DOHH2 (cell line): ENCODE results near the gene WDR7.

Experiments
- H3F3A ChIP-seq: fragments of 200-600 bp; sonication (generic), shearing (Covaris generic); 2 replicates; pipeline ENCODE4 v1.6.0; 2016; ENCODE audit warnings: antibody characterized with exemption, mild to moderate bottlenecking; ENCODE audit not compliant: control insufficient read depth, insufficient read depth
- H3K27ac ChIP-seq: fragments of 200-600 bp; sonication (generic); 2 replicates; pipeline ENCODE4 v1.5.1; 2014; ENCODE audit warnings: low read depth, mild to moderate bottlenecking, low read length, moderate library complexity
- H3K27me3 ChIP-seq: fragments of 200-600 bp; sonication (generic); 2 replicates; pipeline ENCODE4 v1.6.1; 2014; ENCODE audit warnings: mild to moderate bottlenecking, low read length, mixed read lengths; ENCODE audit not compliant: control insufficient read depth
- H3K36me3 ChIP-seq: fragments of 200-600 bp; sonication (generic); 2 replicates; pipeline ENCODE4 v1.6.1; 2014; ENCODE audit warnings: mild to moderate bottlenecking, low read length, moderate library complexity, mixed read lengths; ENCODE audit not compliant: control insufficient read depth
- H3K4me1 ChIP-seq: fragments of 200-600 bp; sonication (generic); 2 replicates; pipeline ENCODE4 v1.6.1; 2014; ENCODE audit warnings: mild to moderate bottlenecking, low read length, mixed read lengths; ENCODE audit not compliant: control insufficient read depth
- H3K4me2 ChIP-seq: fragments of 200-600 bp; sonication (generic); 2 replicates; pipeline ENCODE4 v1.6.0; 2014; ENCODE audit warnings: mild to moderate bottlenecking, low read length, moderate library complexity
- H3K4me3 ChIP-seq: fragments of 200-600 bp; sonication (generic); 2 replicates; pipeline ENCODE4 v1.5.1; 2014; ENCODE audit warnings: mild to moderate bottlenecking, low read length, mixed read lengths
- H3K79me2 ChIP-seq: fragments of 200-600 bp; sonication (generic); 2 replicates; pipeline ENCODE4 v1.6.1; 2014; ENCODE audit warnings: mild to moderate bottlenecking, low read length, mixed read lengths; ENCODE audit not compliant: control insufficient read depth
- H3K9me2 ChIP-seq: fragments of 200-600 bp; sonication (generic); replicated peaks from 2 replicates; pipeline ENCODE4 v1.6.1; 2014; ENCODE audit warnings: mild to moderate bottlenecking, low read length, mixed read lengths; ENCODE audit not compliant: control insufficient read depth
- H3K9me3 ChIP-seq: fragments of 200-600 bp; sonication (generic); 2 replicates; pipeline ENCODE4 v1.6.1; 2014; ENCODE audit warnings: antibody characterized with exemption, low read length, mixed read lengths; ENCODE audit not compliant: control insufficient read depth, insufficient read depth
- H4K20me1 ChIP-seq: fragments of 200-600 bp; sonication (generic); 2 replicates; pipeline ENCODE4 v1.6.0; 2014; ENCODE audit warnings: low read depth, mild to moderate bottlenecking, antibody characterized with exemption, low read length, moderate library complexity; ENCODE audit not compliant: control insufficient read depth, insufficient read depth
- EZH2phosphoT487 ChIP-seq: fragments of 200-600 bp; sonication (generic); IDR thresholded peaks from 2 replicates; pipeline ENCODE4 v1.6.1; 2017; ENCODE audit warnings: borderline replicate concordance, mild to moderate bottlenecking, antibody characterized with exemption, low read length, moderate library complexity, mixed read lengths
- TF ChIP-seq, protein P1 (sequence below): fragments of 200-600 bp; sonication (generic); IDR thresholded peaks from one replicate; pipeline ENCODE4 v1.5.1; 2014; ENCODE audit warnings: antibody characterized with exemption, mild to moderate bottlenecking, low read depth, low read length; ENCODE audit not compliant: poor library complexity, severe bottlenecking

Gene WDR7

GRCh38 chr18:56891870-56892269, 240.7 kb downstream of the WDR7 start:
- Histone ChIP-seq H3K27me3 (no peaks in the 10 kb centered on the region), H3K27ac (no peak overlapping the region), H3K4me1 (no peaks in the 10 kb centered on the region), H3K9me3 (no peaks in the 10 kb centered on the region), H3K79me2 (no peaks in the 10 kb centered on the region), H3K9me2 (no peaks in the 10 kb centered on the region), H3K4me2 (no peak overlapping the region), H3K36me3 (no peaks in the 10 kb centered on the region), H3F3A (no peaks in the 10 kb centered on the region), H4K20me1 (no peaks in the 10 kb centered on the region), H3K4me3 (no peak overlapping the region)
- TF ChIP-seq, protein P1, sequence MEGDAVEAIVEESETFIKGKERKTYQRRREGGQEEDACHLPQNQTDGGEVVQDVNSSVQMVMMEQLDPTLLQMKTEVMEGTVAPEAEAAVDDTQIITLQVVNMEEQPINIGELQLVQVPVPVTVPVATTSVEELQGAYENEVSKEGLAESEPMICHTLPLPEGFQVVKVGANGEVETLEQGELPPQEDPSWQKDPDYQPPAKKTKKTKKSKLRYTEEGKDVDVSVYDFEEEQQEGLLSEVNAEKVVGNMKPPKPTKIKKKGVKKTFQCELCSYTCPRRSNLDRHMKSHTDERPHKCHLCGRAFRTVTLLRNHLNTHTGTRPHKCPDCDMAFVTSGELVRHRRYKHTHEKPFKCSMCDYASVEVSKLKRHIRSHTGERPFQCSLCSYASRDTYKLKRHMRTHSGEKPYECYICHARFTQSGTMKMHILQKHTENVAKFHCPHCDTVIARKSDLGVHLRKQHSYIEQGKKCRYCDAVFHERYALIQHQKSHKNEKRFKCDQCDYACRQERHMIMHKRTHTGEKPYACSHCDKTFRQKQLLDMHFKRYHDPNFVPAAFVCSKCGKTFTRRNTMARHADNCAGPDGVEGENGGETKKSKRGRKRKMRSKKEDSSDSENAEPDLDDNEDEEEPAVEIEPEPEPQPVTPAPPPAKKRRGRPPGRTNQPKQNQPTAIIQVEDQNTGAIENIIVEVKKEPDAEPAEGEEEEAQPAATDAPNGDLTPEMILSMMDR = no peak
- no peak for TF ChIP-seq EZH2phosphoT487

DNA sequence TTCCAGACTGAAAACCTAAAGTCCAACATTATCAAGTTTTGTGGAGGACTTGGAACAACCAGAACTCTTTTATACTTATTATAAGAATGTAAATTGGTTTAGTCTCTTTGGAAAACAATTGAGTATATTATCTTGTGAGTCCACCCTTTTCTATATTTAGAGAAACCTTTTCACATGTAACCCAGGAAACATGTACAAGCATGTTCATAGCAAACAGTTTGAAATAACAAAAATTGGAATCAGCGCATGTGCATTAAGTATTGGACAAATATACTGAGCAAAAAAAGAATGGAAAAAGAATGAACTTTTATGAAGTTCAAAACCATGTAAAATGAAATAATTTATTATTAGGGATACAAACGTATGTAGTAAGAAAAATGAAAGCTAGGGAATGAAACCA, 246.0 kb downstream of the WDR7 start:
- no peak overlapping the region for H3K27ac ChIP-seq
- H3F3A ChIP-seq = no peaks in the 10 kb centered on the region
- H3K9me2 ChIP-seq = no peaks in the 10 kb centered on the region
- no peaks in the 10 kb centered on the region for H4K20me1 ChIP-seq
- H3K4me1 ChIP-seq = no peaks in the 10 kb centered on the region
- no peaks in the 10 kb centered on the region for H3K36me3 ChIP-seq
- no peak overlapping the region for H3K4me2 ChIP-seq
- no peaks in the 10 kb centered on the region for H3K79me2 ChIP-seq
- no peaks in the 10 kb centered on the region for H3K27me3 ChIP-seq
- H3K4me3 ChIP-seq = no peak overlapping the region
- TF ChIP-seq EZH2phosphoT487 = no peak
- TF ChIP-seq, protein P1 = no peak
- H3K9me3 ChIP-seq = no peaks in the 10 kb centered on the region

- Histone ChIP-seq H3K9me2 (no peaks in the 10 kb centered on the region), H3F3A (no peaks in the 10 kb centered on the region), H3K9me3 (no peaks in the 10 kb centered on the region), H3K4me3 (no peak overlapping the region), H3K4me1 (no peaks in the 10 kb centered on the region), H4K20me1 (no peaks in the 10 kb centered on the region), H3K27ac (no peak overlapping the region), H3K79me2 (no peaks in the 10 kb centered on the region), H3K4me2 (no peak overlapping the region), H3K27me3 (no peaks in the 10 kb centered on the region), H3K36me3 (no peaks in the 10 kb centered on the region)
- TF ChIP-seq, protein P1 = no peak
- no peak for TF ChIP-seq EZH2phosphoT487
Observed at GRCh38 chr18:56899660-56900059, 248.5 kb downstream of the WDR7 start.
